ENCODE results near the gene PALMD. TPM values are rescaled to one million over a fixed set of nuclear protein-coding genes. Genes with fewer than 3 reads are reported as not detected.

PALMD gene
- total and polyA plus RNA-seq, 11 donors, result 74.0 to 236 (median 120) TPM

DNA sequence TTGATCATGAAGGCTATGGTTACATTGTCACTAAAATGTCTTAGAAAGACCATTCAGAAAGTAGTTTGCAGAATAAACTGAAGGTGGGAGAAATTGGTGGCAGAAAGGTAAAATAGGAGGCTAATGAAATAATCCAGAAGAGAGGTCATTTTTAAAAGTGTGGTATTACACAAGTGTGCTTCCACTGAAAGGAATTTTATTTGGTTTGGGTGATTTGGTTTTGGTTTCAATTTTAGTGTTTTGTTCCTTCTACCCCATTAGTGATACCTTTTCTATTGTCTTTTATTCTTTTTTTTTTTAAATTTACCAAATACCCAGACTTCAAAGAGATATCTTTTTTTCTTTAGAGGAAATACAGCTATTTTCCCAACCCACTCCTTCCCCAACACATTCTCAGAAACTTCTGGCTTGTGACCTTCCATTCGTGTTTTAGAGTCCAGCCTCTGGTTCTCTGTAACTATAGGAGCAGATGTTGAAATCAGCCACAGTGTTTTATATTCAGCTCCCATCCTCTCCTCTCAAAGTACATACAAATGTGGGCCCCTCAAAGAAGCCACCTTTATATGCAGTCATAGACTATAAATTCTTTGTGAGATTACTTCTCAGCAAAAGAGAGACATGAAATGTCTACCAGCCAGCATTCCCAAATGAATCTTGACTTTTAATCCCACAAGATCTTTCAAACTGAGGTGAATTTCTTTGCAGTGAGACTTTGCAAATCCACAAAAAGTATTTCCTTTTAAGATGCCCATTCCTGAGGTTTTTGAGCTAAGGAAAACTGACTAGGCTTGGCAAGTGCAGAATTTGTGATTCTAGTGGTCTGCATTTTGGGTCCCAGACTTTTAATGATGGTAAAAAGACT lies 42.0 kb upstream of the PALMD start:
- H3K9me3 ChIP-seq, result peaks cover 0 to 14% (median 0%) of the 10 kb centered on the region in 12 donors
- H3K4me1 ChIP-seq, result peaks cover 0 to 32% (median 10%) of the 10 kb centered on the region in 12 donors
- H3K4me3 ChIP-seq, result peak overlapping the region in 2 of 12 donors; percentile 2 to 4
- no peak for ATAC-seq
- no peak for DNase-seq
- peak overlapping the region in 11 of 12 donors; percentile 1 to 73 (median 51) for H3K27ac ChIP-seq
- no peak for TF ChIP-seq POLR2A (IDR thresholded peaks at IDR 0.05)
- TF ChIP-seq, protein P1, sequence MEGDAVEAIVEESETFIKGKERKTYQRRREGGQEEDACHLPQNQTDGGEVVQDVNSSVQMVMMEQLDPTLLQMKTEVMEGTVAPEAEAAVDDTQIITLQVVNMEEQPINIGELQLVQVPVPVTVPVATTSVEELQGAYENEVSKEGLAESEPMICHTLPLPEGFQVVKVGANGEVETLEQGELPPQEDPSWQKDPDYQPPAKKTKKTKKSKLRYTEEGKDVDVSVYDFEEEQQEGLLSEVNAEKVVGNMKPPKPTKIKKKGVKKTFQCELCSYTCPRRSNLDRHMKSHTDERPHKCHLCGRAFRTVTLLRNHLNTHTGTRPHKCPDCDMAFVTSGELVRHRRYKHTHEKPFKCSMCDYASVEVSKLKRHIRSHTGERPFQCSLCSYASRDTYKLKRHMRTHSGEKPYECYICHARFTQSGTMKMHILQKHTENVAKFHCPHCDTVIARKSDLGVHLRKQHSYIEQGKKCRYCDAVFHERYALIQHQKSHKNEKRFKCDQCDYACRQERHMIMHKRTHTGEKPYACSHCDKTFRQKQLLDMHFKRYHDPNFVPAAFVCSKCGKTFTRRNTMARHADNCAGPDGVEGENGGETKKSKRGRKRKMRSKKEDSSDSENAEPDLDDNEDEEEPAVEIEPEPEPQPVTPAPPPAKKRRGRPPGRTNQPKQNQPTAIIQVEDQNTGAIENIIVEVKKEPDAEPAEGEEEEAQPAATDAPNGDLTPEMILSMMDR (IDR thresholded peaks at IDR 0.05), result no peak
- intact Hi-C loops (cut with DNase I), result loop anchor here in 7 of 10 donors (2.0 to 5.0 kb wide), 4 partner anchors 33 to 43 kb away; partner anchors contain the start of gene PALMD (in 3 of the 7)
- 27 to 42% (median 37%) methylated on average over 1 of the region's 1 CpG for WGBS, 4 donors
- H3K36me3 ChIP-seq, result no peaks in the 10 kb centered on the region
- H3K27me3 ChIP-seq, result no peaks in the 10 kb centered on the region

DNA sequence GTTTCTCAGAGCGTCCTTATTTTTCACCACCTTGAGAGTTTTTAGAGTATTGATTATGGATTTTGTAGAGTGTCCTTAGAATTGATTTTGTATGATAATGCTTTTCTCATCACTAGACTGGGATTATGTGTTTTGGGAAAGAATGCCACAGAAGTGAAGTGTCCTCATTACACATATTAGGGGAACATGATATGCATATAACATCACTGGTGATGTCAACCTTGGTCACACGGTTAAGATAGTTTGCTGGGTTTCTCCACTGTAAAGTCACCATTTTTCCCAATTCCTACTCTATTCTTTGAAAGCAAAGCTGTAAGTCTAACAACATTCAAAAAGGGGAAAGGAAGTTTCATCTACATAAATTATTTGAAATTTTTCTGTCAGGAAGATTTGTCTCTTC lies 39.6 kb upstream of the PALMD start:
- H3K4me1 ChIP-seq, result peaks cover 0 to 13% (median 4%) of the 10 kb centered on the region in 12 donors
- no peaks in the 10 kb centered on the region for H3K27me3 ChIP-seq
- H3K36me3 ChIP-seq, result no peaks in the 10 kb centered on the region
- no peak overlapping the region for H3K4me3 ChIP-seq
- no peak overlapping the region for H3K27ac ChIP-seq
- no peak for DNase-seq
- peaks cover 0 to 14% (median 0%) of the 10 kb centered on the region in 12 donors for H3K9me3 ChIP-seq
- intact Hi-C loops (cut with DNase I), result no loop called here
- ATAC-seq, result no peak
- TF ChIP-seq POLR2A (IDR thresholded peaks at IDR 0.05), result no peak
- TF ChIP-seq, protein P1 (IDR thresholded peaks at IDR 0.05), result no peak
- 77 to 83% (median 79%) methylated on average over 2 of the region's 2 CpGs for WGBS, 4 donors

DNA sequence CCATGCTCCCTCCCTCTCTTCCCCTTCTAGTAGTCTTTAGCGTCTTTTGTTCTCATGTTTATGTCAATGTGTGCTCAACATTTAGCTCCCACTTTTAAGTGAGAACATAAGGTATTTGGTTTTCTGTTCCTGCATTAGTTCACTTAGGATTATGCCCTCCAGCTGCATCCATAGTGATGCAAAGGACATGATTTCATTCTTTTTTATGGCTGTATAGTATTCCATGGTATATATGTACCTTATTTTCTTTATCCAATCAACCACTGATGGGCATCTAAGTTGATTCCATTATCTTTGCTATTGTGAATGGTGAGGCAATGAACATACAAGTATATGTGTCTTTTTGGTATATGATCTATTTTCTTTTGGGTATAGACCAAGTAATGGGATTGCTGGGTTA lies 38.3 kb upstream of the PALMD start:
- no peak for TF ChIP-seq POLR2A (IDR thresholded peaks at IDR 0.05)
- TF ChIP-seq, protein P1 (IDR thresholded peaks at IDR 0.05), result no peak
- Histone ChIP-seq H3K9me3 (peaks cover 0 to 14% (median 0%) of the 10 kb centered on the region in 12 donors), H3K27me3 (no peaks in the 10 kb centered on the region), H3K27ac (no peak overlapping the region), H3K4me1 (peaks cover 0 to 13% (median 2%) of the 10 kb centered on the region in 12 donors), H3K36me3 (no peaks in the 10 kb centered on the region), H3K4me3 (no peak overlapping the region)
- ATAC-seq (no peak), DNase-seq (no peak)
- intact Hi-C loops (cut with DNase I), result no loop called here
- 93 to 100% (median 97%) methylated on average over 1 of the region's 1 CpG for WGBS, 4 donors

DNA sequence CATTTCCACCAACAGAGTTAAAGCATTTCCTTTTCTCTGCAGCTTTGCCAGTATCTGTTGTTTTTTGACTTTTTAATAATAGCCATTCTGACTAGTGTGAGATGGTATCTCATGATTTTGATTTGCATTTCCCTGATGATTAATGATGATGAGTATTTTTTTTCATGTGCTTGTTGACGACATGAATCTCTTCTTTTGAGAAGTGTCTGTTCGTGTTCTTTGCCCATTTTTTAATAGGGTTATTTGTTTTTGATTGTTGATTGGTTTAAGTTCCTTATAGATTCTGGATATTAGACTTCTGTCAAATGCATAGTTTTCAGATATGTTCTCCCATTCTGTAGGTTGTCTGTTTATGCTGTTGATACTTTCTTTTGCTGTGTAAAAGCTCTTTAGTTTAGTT lies 37.9 kb upstream of the PALMD start:
- Histone ChIP-seq H3K9me3 (peaks cover 0 to 14% (median 0%) of the 10 kb centered on the region in 12 donors), H3K4me3 (no peak overlapping the region), H3K4me1 (peaks cover 0 to 12% (median 2%) of the 10 kb centered on the region in 12 donors), H3K27me3 (no peaks in the 10 kb centered on the region), H3K36me3 (no peaks in the 10 kb centered on the region), H3K27ac (no peak overlapping the region)
- WGBS, 4 donors, result 87 to 89% (median 88%) methylated on average over 2 of the region's 2 CpGs
- DNase-seq (no peak), ATAC-seq (no peak)
- intact Hi-C loops (cut with DNase I), result no loop called here
- TF ChIP-seq, protein P1 (IDR thresholded peaks at IDR 0.05), result no peak
- TF ChIP-seq POLR2A (IDR thresholded peaks at IDR 0.05), result no peak
